GM12878 (cell line): Measurements from ENCODE around the gene TCF4. TPM values are rescaled to one million over a fixed set of nuclear protein-coding genes. Genes with fewer than 3 reads are reported as not detected.

Source experiments
- ATAC-seq: fragments of 200-7000 bp; cut with Tn5 transposase; 3 replicates; pipeline ENCODE4 v1.9.1; 2020; ENCODE audit warnings: mild to moderate bottlenecking, moderate library complexity
- BruUV-seq: library from RNA; stranded (reverse); fragments of 400-500 nt; replicated peaks from 2 replicates; lab custom pipeline; 2021; lab: Mats Ljungman, UMichigan
- CTCF ChIA-PET: fragments of 300-600 bp; sonication (Branson Sonifier 250); formaldehyde crosslinking; extraction: SDS; loops from one replicate; lab custom pipeline; 2021; ENCODE audit warnings: inconsistent platforms; lab: Yijun Ruan, JAX
- POLR2A ChIA-PET: fragments of 350-600 bp; formaldehyde crosslinking; extraction: SDS; loops from one replicate; lab custom pipeline; 2021; ENCODE audit warnings: inconsistent platforms; lab: Charles Lee
- RAD21 ChIA-PET: fragments of 300-600 bp; sonication (Branson Sonifier 250); formaldehyde crosslinking; loops from one replicate; lab custom pipeline; 2023; ENCODE audit warnings: antibody characterized with exemption; ENCODE audit not compliant: unreplicated experiment; lab: Charles Lee
- SMC1A ChIA-PET: fragments of 300-600 bp; sonication (Branson Sonifier 250); formaldehyde crosslinking; loops from one replicate; lab custom pipeline; 2023; ENCODE audit not compliant: unreplicated experiment, uncharacterized antibody; lab: Charles Lee
- DNase-seq: peaks from one replicate; pipeline ENCODE4 v3.0.0-alpha.2; 2011; ENCODE audit warnings: low read depth, low spot score
- FAIRE-seq: peaks from 3 replicates; lab custom pipeline; 2011; peaks lifted over from hg19 to GRCh38; lab: Jason Lieb, UNC
- H2AFZ ChIP-seq: 2 replicates; pipeline ENCODE4 v1.6.0; 2011; ENCODE audit warnings: low read depth, low read length, control low read depth; ENCODE audit not compliant: control insufficient read depth
- H3K27ac ChIP-seq: 2 replicates; pipeline ENCODE4 v1.5.1; 2011; ENCODE audit warnings: control low read depth; ENCODE audit not compliant: control insufficient read depth, insufficient read depth
- H3K27me3 ChIP-seq, 2 experiments: replicated peaks in 1 of 2; 2 replicates each; pipeline versions ENCODE4 v1.6.0 to v1.6.1; 2011; ENCODE audit warnings: low read length in 1 of 2; ENCODE audit not compliant: control insufficient read depth in 2 of 2, insufficient read depth in 2 of 2
- H3K36me3 ChIP-seq, 2 experiments: 2 replicates each; pipeline ENCODE4 v1.5.1; 2011; ENCODE audit warnings: low read length in 1 of 2; ENCODE audit not compliant: control insufficient read depth in 2 of 2, insufficient read depth in 2 of 2
- H3K4me1 ChIP-seq: 2 replicates; pipeline ENCODE4 v1.6.1; 2011; ENCODE audit warnings: mild to moderate bottlenecking, low read length, moderate library complexity, mixed read lengths; ENCODE audit not compliant: control insufficient read depth, insufficient read depth
- H3K4me2 ChIP-seq: 2 replicates; pipeline ENCODE4 v1.6.0; 2011; ENCODE audit warnings: control low read depth; ENCODE audit not compliant: control insufficient read depth, insufficient read depth
- H3K4me3 ChIP-seq: fragments of 200-600 bp; sonication (generic); 2 replicates; pipeline ENCODE4 v1.5.1; 2016
- H3K79me2 ChIP-seq: 2 replicates; pipeline ENCODE4 v1.6.0; 2011; ENCODE audit warnings: low read length; ENCODE audit not compliant: control insufficient read depth, insufficient read depth
- H3K9ac ChIP-seq: 2 replicates; pipeline ENCODE4 v1.8.0; 2011; ENCODE audit warnings: low read length, control low read depth, mixed read lengths; ENCODE audit not compliant: control insufficient read depth, insufficient read depth
- H3K9me3 ChIP-seq: replicated peaks from 3 replicates; pipeline ENCODE4 v1.5.1; 2011; ENCODE audit warnings: mild to moderate bottlenecking, low read length; ENCODE audit not compliant: control insufficient read depth, insufficient read depth
- H4K20me1 ChIP-seq: 2 replicates; pipeline ENCODE4 v1.6.0; 2011; ENCODE audit not compliant: control insufficient read depth, insufficient read depth
- BCL11A ChIP-seq: IDR thresholded peaks from 2 replicates; pipeline ENCODE4 v1.6.1; 2011; ENCODE audit warnings: low read depth, low read length
- CREB1 ChIP-seq: IDR thresholded peaks from 2 replicates; pipeline ENCODE4 v1.6.1; 2012; ENCODE audit warnings: low read depth, mild to moderate bottlenecking, inconsistent platforms
- E4F1 ChIP-seq: fragments of 450-650 bp; IDR thresholded peaks from 2 replicates; pipeline ENCODE4 v1.6.1; 2018; ENCODE audit warnings: borderline replicate concordance, mild to moderate bottlenecking; ENCODE audit not compliant: partially characterized antibody
- MTA2 ChIP-seq: fragments of 450-650 bp; IDR thresholded peaks from 2 replicates; pipeline ENCODE4 v1.6.1; 2016; ENCODE audit warnings: low read depth, mild to moderate bottlenecking, moderate library complexity
- NBN ChIP-seq: fragments of 450-650 bp; IDR thresholded peaks from 2 replicates; pipeline ENCODE4 v1.6.1; 2016
- NKRF ChIP-seq: fragments of 450-650 bp; conservative IDR thresholded peaks from 2 replicates; pipeline ENCODE4 v1.6.1; 2017; ENCODE audit warnings: mild to moderate bottlenecking, moderate library complexity
- SREBF1 ChIP-seq: IDR thresholded peaks from 2 replicates; pipeline ENCODE4 v1.6.1; 2012; ENCODE audit warnings: mild to moderate bottlenecking, low read length
- SUZ12 ChIP-seq: fragments of 200-600 bp; sonication (generic); IDR thresholded peaks from one replicate; pipeline ENCODE4 v1.6.1; 2018; ENCODE audit warnings: antibody characterized with exemption, mild to moderate bottlenecking; ENCODE audit not compliant: unreplicated experiment
- TCF7 ChIP-seq: IDR thresholded peaks from 2 replicates; pipeline ENCODE4 v1.6.1; 2014; ENCODE audit warnings: antibody characterized with exemption, borderline replicate concordance
- ZBED1 ChIP-seq: IDR thresholded peaks from 2 replicates; pipeline ENCODE4 v1.6.1; 2016; ENCODE audit warnings: borderline replicate concordance
- ZNF207 ChIP-seq: fragments of 450-650 bp; IDR thresholded peaks from 2 replicates; pipeline ENCODE4 v1.6.1; 2014; ENCODE audit warnings: antibody characterized with exemption, mild to moderate bottlenecking, borderline replicate concordance
- ZSCAN29 ChIP-seq: fragments of 450-650 bp; IDR thresholded peaks from 2 replicates; pipeline ENCODE4 v1.6.1; 2017; ENCODE audit warnings: mild to moderate bottlenecking, moderate library complexity
- WGBS: methylation state at CpG from one replicate; pipeline ENCODE4 v1.1.6; 2016; ENCODE audit warnings: low lambda C conversion rate; ENCODE audit not compliant: insufficient replicate concordance, insufficient coverage; ENCODE audit errors: missing lambda C conversion rate; 5-methylcytosine and 5-hydroxymethylcytosine counted together
- in situ Hi-C: fragments of 300-500 bp; cut with MboI; formaldehyde crosslinking; loops from 9 replicates; pipeline ENCODE4 v1.14.3; 2018; ENCODE audit warnings: mixed read lengths
- intact Hi-C: fragments of 100-400 bp; cut with micrococcal nuclease; formaldehyde crosslinking; loops from one replicate; pipeline ENCODE4 v1.14.2; 2022; ENCODE audit not compliant: unreplicated experiment
- polyA plus RNA-seq, 11 experiments: library from polyadenylated mRNA; depleted of rRNA in 4 of 11; unstranded in 6 of 11; stranded (reverse) in 5 of 11; fragments of >200 nt; fragmentation: Nextera tagmentation in 4 of 11; fragmentation: Illumina TruSeq in 1 of 11; extraction: Ambion mirVana in 4 of 11; extraction: Trizol in 1 of 11; gene quantifications; 1 replicate in 1 of 11; 2 replicates in 10 of 11; pipeline versions ENCODE4 v1.2.1 to v1.2.3, GENCODE V29; 2011 to 2016; ENCODE audit warnings: inconsistent platforms in 2 of 11, missing spikeins in 2 of 11, low read depth in 1 of 11
- total RNA-seq, 4 experiments: library from RNA; depleted of rRNA in 3 of 4; stranded (reverse); fragments of >200 nt in 3 of 4; fragmentation: Illumina TruSeq in 1 of 4; extraction: Trizol in 1 of 4; gene quantifications; 2 replicates each; pipeline versions ENCODE4 v1.2.1 to v1.2.3, GENCODE V29; 2013 to 2021

TCF4 gene
- total and polyA plus RNA-seq, 10 of the 15 experiments (the other 5 are each of a cell fraction or from before 2014, with no cell fraction given): 15.2 to 94.0 (median 31.5) TPM

GRCh38 chr18:55324166-55324565 lies 263.8 kb downstream of the TCF4 start:
- intact Hi-C loops: loop anchor here (5.0 kb wide), 3 partner anchors 42 to 1177 kb away; no protein-coding TSS in a partner anchor
- SMC1A ChIA-PET: interaction anchor here (0.6 to 10.9 kb wide), 11 partner anchors 16 to 1099 kb away, joined by 3 to 157 read pairs (median 4); no protein-coding TSS in a partner anchor
- Histone ChIP-seq H3K4me2 (peak overlapping the region; percentile 97; the same call in 1 of the 2 replicates), H3K79me2 (peaks cover 31% of the 10 kb centered on the region), H3K27ac (no peak overlapping the region; the same call in none of the 2 replicates), H3K9me3 (no peaks in the 10 kb centered on the region), H3K4me3 (no peak overlapping the region), H3K4me1 (peaks cover 10% of the 10 kb centered on the region), H3K27me3 (no peaks in the 10 kb centered on the region), H3K9ac (no peak overlapping the region), H3K36me3 (no peaks in the 10 kb centered on the region), H2AFZ (peak overlapping the region; percentile 83), H4K20me1 (no peaks in the 10 kb centered on the region)
- DNase-seq: no peak
- CTCF ChIA-PET: interaction anchor here (0.7 to 4.0 kb wide), 3 partner anchors 12 to 92 kb away, joined by 3 to 20 read pairs (median 3); no protein-coding TSS in a partner anchor
- in situ Hi-C loops: loop anchor here (5.0 to 25.0 kb wide), 2 partner anchors 77 to 1062 kb away; partner anchors contain the start of gene POLI
- no peak for FAIRE-seq
- RAD21 ChIA-PET: interaction anchor here (0.8 to 3.0 kb wide), 7 partner anchors 9 to 89 kb away, joined by 4 to 22 read pairs (median 11); no protein-coding TSS in a partner anchor
- 39% methylated on average over 5 of the region's 5 CpGs for WGBS
- ATAC-seq: no peak
- TF ChIP-seq SUZ12 (no peak), BCL11A (no peak), ZNF207 (no peak), CREB1 (no peak), MTA2 (no peak), ZBED1 (no peak), TCF7 (no peak), SREBF1 (no peak), NBN (no peak), ZSCAN29 (no peak), E4F1 (no peak), NKRF (no peak)
- BruUV-seq: no TSS peak
- POLR2A ChIA-PET: interaction anchor here (1.0 to 6.0 kb wide), 3 partner anchors 10 to 56 kb away, joined by 3 to 43 read pairs (median 12); no protein-coding TSS in a partner anchor
